HG03060 (cell line): Measurements from ENCODE around the gene SOX13.
"Not testable (repeated sequence)": the region's sequence is repeated elsewhere in the genome, so short reads cannot be mapped to it uniquely, and the experiment has no call there.

Source experiments
- ATAC-seq: cut with Tn5 transposase; IDR thresholded peaks from one replicate; pipeline ENCODE4 v1.9.1; 2021; ENCODE audit warnings: low read depth, moderate number of reproducible peaks; ENCODE audit not compliant: unreplicated experiment

SOX13 gene

GRCh38 chr1:204084247-204084772 is 11.4 kb downstream of the SOX13 start:
- ATAC-seq = no peak

- no peak for ATAC-seq
Measured at GRCh38 chr1:204085876-204086275, 13.0 kb downstream of the SOX13 start.

- ATAC-seq = no peak
Measured at GRCh38 chr1:204087181-204087892, 14.4 kb downstream of the SOX13 start.

- ATAC-seq = no peak
Measured at GRCh38 chr1:204087893-204088528, 15.1 kb downstream of the SOX13 start.

- ATAC-seq = no peak
Measured at GRCh38 chr1:204088596-204088995, 15.7 kb downstream of the SOX13 start.

- ATAC-seq = no peak
Measured at GRCh38 chr1:204089044-204089751, 16.3 kb downstream of the SOX13 start.

- ATAC-seq = not testable (repeated sequence)
Measured at GRCh38 chr1:204090132-204090531, 17.2 kb downstream of the SOX13 start.

GRCh38 chr1:204091066-204091465 is 18.2 kb downstream of the SOX13 start:
- ATAC-seq = no peak

GRCh38 chr1:204091787-204092312 is 18.9 kb downstream of the SOX13 start:
- no peak for ATAC-seq

GRCh38 chr1:204092632-204093420 is 19.9 kb downstream of the SOX13 start:
- no peak for ATAC-seq

GRCh38 chr1:204093421-204093717 is 20.5 kb downstream of the SOX13 start:
- ATAC-seq = no peak

- no peak for ATAC-seq
Measured at GRCh38 chr1:204093781-204094180, 20.9 kb downstream of the SOX13 start.

GRCh38 chr1:204094313-204094729 is 21.4 kb downstream of the SOX13 start:
- ATAC-seq = no peak

- ATAC-seq = no peak
Measured at GRCh38 chr1:204094856-204095634, 22.1 kb downstream of the SOX13 start.

- ATAC-seq = no peak
Measured at GRCh38 chr1:204096931-204097330, 24.0 kb downstream of the SOX13 start.

GRCh38 chr1:204098683-204099082 is 25.8 kb downstream of the SOX13 start:
- no peak for ATAC-seq

GRCh38 chr1:204099754-204100153 is 26.8 kb downstream of the SOX13 start:
- ATAC-seq = not testable (repeated sequence)

GRCh38 chr1:204102029-204102611 is 29.2 kb downstream of the SOX13 start:
- ATAC-seq = no peak

GRCh38 chr1:204102739-204103430 is 30.0 kb downstream of the SOX13 start:
- ATAC-seq = no peak
